Endothelial cell of hepatic sinusoid (primary cell): Measurements from ENCODE around the gene CLCNKB.
"Not testable (repeated sequence)": the region's sequence is repeated elsewhere in the genome, so short reads cannot be mapped to it uniquely, and the experiment has no call there.

ENCODE experiments used
- in situ Hi-C: cut with HindIII; loops from 2 replicates; pipeline ENCODE4 v1.10.0; 2017; ENCODE audit warnings: low sequenced_read_pairs

The CLCNKB gene

DNA sequence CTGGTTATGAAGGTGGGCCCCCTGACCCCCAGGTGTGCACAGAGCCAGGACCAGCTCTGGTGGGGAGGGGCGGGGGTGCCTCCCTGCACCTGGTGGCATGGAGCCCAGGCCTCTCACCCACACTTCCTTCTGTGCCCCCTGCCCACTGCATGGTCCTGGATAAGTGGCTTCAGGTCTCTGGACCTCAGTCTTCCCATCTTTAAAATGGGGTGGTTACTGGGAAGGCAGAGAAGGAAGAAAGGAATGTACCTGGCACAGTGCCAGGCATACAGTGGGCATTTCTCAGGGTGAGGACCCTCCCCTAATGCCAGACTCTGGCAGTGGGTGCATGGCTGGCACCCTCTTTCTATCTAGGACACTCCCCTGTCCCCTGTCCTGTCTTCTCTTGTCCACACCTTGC lies 14.3 kb upstream of the CLCNKB start:
- in situ Hi-C loops = no loop called here

GRCh38 chr1:16031551-16031950 lies 12.0 kb upstream of the CLCNKB start:
- in situ Hi-C loops = no loop called here

DNA sequence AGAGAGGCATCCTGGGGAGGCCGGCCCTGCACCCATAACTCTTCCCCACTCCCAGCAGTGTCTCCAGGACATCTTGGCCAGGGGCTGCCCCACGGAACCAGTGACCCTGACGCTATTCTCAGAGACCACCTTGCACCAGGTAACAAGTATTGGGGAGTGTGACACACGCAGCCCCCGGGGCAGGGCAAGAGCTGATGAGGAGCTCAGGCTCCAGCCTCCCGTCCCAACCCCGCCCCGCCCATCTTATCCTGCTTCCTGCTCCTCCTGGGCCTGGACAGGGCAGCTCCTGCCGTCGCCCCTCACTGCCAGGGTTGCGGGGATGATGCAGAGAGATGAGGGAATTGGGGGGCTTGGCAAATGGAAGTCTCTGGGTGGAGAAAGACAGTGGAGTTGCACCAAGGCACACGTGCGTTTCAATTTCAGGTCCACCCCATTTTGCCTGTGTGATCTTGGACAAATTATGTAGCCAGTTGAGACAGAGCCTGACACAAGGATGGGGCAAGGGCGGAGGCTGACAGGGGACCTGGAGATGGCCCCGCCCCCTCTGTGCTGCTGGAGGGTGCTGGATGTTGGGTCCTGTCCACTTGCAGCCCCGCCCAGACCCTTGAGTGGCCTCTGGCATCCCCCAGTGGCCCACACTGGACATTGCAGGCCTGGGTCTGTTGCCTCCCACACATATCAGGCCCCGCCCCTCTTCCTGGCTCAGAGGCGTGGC lies 11.0 kb upstream of the CLCNKB start:
- in situ Hi-C loops = no loop called here

- in situ Hi-C loops = not testable (repeated sequence)
Observed at GRCh38 chr1:16033103-16033632, 10.4 kb upstream of the CLCNKB start.

DNA sequence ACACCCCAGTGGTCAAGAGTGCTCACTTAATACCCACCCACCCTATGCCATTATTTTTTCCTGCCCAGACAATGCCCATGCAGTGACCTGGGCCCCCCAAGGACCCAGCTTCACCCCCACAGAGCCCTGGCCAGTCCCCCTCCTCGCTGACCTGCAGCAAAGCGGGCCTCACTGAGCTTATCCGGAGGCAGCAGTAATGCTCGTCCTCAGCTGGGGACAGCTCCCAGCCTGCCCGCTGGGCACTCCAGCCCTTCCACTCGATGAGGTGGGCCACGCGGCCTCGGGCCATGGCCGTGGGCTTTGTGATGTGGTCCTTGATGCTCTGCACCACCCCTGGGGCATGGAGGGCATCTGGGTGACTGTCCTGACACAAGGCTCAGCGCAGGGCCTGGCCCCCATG lies 7.1 kb upstream of the CLCNKB start:
- in situ Hi-C loops = not testable (repeated sequence)

GRCh38 chr1:16038620-16038912 lies 5.0 kb upstream of the CLCNKB start:
- in situ Hi-C loops = no loop called here

DNA sequence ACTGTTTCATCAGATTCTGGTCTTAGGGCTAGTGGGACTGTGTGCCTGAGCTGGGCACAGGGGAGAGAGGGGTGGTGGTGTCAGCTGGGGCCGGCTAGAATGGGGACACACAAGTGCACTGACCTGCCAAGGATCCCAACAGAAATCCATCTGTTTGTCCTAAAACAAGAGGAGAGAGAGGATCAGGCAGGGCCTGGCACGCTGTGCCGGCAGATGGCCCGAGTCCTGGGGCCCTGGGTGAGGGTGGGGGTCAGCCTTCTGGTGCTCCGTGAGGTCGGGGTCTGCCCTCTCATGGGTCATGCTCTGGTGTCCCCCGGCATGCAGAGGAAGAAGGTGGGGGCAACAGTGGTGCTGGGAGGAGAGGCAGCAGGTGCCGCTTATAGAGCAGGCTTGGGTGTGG lies 3.7 kb upstream of the CLCNKB start:
- in situ Hi-C loops = not testable (repeated sequence)

DNA sequence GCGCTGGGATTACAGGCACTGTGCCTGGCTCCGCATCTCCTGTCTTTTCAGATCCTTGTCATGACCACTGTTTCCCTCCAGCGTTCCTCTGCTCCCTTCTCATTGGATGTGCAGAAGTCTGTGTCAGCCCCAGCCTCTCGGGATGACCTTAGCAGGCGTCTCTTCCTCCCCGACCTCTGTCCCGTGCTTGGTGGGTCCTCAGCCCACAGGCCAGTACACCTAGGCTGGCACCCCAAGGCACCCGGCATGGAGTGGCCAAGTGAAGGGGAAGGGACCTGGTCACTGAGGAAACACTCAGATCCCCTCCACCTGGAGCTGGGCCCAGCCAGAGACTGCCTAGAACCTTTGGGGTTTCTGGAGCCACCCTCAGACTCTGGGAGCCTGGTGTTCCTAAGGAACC lies 2.4 kb upstream of the CLCNKB start:
- in situ Hi-C loops = no loop called here

GRCh38 chr1:16042096-16042495 lies 1.5 kb upstream of the CLCNKB start:
- in situ Hi-C loops = no loop called here

DNA sequence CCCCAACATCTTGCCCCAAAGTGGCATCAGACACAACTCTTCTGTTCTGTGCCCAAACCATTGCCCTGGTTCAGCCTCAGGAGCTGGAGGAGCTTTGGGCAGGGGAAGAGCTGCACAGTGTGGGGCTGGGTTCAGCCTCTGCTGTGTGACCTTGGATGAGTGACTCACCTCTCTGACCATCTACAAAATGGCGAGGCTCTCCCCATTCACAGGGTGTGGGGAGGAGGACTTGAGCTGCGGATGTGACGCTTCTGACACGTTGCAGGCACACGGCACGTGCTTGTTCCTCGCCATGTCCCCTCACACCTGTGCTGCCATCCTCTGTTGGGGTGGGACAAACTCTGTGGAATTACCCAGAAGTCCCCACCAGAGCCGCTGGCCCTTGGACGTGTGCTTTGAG lies 928 bp upstream of the CLCNKB start:
- in situ Hi-C loops = not testable (repeated sequence)

- in situ Hi-C loops = no loop called here
Observed at GRCh38 chr1:16043950-16044349, 368 bp downstream of the CLCNKB start.

DNA sequence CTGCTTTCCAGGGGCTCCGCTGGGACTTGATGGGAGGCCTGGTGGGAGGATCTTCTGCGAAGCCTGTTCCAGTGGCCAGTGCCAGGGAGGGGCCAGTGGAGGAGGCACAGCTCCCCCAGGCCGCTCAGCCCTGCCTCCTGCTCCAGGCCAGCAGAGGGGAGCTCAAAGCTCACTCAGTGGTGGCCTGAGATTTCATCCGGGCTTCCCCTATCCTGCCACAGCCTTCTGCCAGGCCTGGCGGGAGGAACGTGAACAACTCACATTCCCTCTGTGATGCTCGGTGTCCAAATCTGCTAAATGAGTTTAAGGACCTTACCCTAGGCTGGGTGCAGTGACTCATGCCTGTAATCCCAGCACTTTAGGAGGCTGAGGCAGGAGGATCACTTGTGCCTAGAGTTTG lies 3.3 kb downstream of the CLCNKB start:
- in situ Hi-C loops = no loop called here

GRCh38 chr1:16047791-16048475 lies 4.4 kb downstream of the CLCNKB start:
- in situ Hi-C loops = no loop called here

- in situ Hi-C loops = no loop called here
Observed at GRCh38 chr1:16048573-16049189, 5.1 kb downstream of the CLCNKB start.

GRCh38 chr1:16050328-16050727 lies 6.7 kb downstream of the CLCNKB start:
- in situ Hi-C loops = no loop called here

GRCh38 chr1:16051039-16051438 lies 7.5 kb downstream of the CLCNKB start:
- in situ Hi-C loops = no loop called here

- in situ Hi-C loops = not testable (repeated sequence)
Observed at GRCh38 chr1:16051949-16052348, 8.4 kb downstream of the CLCNKB start.

GRCh38 chr1:16053781-16054502 lies 10.4 kb downstream of the CLCNKB start:
- in situ Hi-C loops = no loop called here

DNA sequence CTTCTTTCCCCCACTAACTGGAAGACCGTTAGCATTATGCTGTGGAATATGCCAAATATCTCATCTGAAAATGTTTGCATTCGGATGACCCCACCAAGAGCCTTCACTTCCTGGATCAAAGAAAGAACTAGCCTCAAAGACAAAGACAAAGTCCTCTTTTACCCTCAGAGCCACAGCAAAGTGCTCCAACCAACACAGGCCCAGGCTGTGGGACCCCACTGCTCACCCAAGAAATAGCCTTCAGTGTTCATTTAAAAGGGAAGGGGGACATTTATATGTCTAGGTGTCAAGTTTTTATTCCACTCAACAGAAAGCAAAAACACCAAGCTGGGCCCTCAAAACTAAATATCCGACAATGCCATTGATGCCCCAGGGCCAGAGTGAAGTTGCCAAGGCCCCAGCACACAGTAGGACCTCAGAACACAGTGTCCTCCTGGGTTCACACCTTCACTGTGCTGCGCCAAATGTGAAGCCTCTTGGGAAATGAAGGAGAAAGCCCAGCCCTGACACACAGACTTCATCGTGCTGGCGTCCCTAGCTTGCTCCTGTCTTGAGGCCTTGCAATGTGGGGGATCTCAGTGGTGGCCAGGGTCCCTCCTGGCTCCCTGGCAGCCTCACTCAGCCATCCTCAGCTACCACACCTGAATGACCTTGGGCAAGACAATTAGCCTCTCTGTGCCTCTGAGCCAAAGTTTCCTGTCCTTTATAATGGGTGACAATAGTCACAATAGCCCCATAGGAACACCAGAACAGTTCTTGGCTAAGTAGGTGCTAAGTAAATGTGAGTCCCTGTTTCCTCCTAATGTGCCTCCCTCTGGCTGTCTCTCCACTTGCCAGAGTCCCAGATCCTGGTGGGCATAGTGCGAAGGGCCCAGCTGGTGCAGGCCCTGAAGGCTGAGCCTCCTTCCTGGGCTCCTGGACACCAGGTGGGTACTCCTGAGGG lies 11.3 kb downstream of the CLCNKB start:
- in situ Hi-C loops = no loop called here
